HG03039 (cell line): Measurements from ENCODE around the gene PCDHGC3.

Source experiments
- ATAC-seq: cut with Tn5 transposase; IDR thresholded peaks from one replicate; pipeline ENCODE4 v1.9.1; 2021; ENCODE audit warnings: mild to moderate bottlenecking, moderate library complexity; ENCODE audit not compliant: unreplicated experiment

Gene PCDHGC3

DNA sequence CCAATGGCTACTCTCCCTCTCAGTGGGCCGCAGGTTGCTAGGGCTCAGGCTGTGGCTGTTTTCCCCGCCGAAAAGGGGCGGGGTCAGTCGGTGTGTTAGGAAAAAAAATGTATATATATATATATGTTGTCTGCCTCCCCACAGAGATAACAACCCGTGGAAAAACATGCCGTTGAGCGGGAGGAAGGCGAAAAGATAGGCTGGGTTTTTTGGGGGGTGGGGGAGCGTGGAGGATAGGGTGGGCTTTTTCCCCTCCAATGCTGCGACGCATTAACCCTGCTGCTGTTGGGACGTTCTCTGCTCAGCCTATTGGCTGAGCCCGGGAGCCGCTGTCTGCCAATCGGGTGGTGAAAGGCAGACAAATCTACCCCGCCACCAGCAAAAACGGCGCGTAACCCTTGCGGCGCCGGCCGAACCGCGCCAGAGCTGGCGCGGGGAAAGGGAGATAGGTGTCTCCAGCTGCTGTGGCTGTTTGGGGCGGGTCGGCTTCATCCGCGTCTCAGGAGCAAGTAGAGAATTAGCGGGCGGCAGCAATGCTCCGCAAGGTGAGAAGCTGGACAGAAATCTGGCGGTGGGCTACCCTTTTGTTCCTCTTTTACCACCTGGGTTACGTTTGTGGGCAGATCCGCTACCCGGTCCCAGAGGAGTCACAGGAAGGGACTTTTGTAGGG is 9.0 kb downstream of the PCDHGC3 start, which contains the start of gene PCDHGC4:
TSS of gene PCDHGC4 (plus strand) at position 390 of the 671 bp plus-strand sequence. CDS start at position 534, 144 bp downstream.
- no peak for ATAC-seq

DNA sequence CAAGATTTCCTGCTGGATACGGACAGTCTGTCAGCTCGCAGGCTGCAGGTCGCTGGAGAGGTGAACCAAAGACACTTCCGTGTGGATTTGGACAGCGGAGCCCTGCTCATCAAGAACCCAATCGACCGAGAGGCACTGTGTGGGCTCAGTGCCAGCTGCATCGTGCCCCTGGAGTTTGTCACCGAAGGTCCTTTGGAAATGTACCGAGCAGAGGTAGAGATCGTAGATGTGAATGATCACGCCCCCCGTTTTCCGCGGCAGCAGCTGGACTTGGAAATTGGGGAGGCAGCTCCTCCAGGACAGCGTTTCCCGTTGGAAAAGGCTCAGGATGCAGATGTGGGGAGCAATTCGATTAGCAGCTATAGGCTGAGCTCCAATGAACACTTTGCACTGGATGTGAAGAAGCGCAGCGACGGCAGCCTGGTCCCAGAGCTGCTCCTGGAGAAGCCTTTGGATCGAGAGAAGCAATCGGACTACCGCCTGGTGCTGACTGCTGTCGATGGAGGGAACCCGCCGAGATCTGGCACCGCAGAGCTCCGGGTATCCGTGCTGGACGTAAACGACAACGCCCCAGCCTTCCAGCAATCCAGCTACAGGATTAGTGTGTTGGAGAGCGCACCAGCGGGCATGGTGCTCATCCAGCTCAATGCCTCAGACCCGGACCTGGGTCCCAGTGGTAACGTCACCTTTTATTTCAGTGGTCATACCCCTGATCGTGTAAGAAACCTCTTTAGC is 9.7 kb downstream of the PCDHGC3 start:
- ATAC-seq: no peak

DNA sequence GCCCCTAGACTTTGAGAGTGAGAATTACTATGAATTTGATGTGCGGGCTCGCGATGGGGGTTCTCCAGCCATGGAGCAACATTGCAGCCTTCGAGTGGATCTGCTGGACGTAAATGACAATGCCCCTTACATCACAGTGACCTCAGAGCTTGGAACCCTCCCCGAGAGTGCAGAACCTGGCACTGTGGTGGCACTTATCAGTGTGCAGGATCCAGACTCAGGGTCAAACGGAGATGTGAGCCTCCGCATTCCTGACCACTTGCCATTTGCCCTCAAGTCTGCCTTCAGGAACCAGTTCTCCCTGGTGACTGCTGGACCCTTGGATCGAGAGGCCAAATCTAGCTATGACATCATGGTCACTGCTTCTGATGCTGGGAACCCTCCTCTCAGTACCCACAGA is 10.3 kb downstream of the PCDHGC3 start:
- ATAC-seq: no peak

DNA sequence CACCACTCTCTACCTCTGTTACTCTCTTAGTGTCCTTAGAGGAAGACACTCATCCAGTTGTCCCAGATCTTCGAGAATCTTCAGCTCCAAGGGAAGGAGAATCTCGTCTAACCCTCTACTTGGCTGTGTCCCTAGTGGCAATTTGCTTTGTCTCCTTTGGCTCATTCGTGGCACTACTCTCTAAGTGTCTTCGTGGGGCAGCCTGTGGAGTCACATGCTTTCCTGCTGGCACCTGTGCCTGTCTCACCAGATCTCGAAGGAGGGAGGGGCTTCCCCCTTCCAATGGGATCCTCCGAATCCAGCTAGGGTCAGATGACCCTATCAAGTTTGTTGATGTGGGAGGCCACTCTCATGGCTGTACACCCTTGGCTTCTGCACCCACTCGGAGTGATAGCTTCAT is 11.4 kb downstream of the PCDHGC3 start:
- no peak for ATAC-seq

DNA sequence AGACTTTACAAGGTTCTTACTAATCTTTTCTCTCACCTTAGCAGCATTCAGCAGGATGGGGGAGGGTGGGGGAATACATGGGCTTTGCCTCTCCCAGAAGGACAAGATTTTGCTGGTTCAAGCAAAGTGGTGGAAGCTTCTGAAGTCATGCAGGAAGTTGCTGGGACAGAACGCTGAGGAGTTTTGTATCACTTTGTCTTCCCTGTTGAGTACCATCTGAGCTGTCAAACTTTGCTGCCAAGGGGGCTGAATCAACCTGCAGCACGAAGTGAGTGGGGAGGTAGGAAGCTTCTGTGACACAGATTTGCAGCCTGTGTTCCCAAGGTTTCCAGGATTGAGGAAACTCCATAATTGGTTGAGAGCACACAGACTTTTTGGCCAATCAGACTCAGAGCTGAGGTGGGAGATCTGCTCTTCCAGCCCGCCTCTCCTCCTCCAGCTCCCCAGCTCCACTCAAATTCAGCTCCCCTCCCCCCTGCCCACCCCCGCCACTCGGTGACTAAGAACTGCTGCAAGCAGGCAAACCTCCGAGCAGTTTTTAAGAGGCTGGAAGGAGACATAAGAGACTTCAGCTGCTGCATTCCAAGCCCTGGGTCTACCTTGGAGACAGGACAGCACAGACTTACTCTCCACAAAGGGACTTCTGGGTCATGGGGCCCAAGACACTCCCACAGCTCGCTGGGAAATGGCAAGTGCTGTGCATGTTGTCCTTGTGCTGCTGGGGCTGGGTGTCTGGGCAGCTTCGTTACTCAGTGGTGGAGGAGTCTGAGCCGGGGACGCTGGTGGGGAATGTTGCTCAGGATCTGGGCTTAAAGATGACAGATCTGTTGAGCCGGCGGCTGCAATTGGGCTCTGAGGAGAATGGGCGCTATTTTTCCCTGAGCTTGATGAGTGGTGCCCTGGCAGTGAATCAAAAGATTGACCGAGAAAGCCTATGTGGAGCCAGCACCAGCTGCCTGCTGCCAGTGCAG is 13.1 kb downstream of the PCDHGC3 start, which contains the start of gene PCDHGC5:
TSS of gene PCDHGC5 (plus strand) at position 491 of the 971 bp plus-strand sequence. CDS start at position 651, 160 bp downstream.
- ATAC-seq: no peak

GRCh38 chr5:141489841-141490240 is 14.1 kb downstream of the PCDHGC3 start:
- no peak for ATAC-seq

- no peak for ATAC-seq
These were observed 14.5 kb downstream of the PCDHGC3 start for GRCh38 chr5:141490271-141490670.

GRCh38 chr5:141490771-141491170 is 15.0 kb downstream of the PCDHGC3 start:
- no peak for ATAC-seq

DNA sequence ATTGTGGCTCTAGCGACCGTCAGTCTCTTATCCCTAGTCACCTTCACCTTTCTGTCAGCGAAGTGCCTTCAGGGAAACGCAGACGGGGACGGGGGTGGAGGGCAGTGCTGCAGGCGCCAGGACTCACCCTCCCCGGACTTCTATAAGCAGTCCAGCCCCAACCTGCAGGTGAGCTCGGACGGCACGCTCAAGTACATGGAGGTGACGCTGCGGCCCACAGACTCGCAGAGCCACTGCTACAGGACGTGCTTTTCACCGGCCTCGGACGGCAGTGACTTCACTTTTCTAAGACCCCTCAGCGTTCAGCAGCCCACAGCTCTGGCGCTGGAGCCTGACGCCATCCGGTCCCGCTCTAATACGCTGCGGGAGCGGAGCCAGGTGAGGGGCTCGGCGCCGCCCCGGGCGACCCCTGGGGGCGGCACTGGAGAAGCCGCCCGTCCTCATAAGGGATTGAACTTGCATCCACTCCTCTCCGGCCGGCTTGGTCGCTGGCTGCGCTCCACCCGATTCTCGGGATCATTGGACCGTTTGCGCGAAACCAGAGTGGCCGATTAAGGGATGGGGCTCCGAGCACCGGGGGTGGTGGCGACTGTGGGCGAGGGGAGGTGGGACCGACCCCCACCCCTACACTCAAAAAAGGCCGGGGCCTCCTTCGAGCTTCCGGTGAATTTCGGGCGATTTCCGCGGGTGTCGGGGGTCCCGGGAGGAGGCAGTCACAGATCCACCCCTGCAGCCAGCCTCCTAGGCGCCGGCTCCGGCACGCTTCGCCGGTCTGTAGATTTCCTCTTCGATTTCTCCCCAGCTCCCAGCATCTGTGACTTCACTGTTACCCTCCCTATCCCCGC is 15.8 kb downstream of the PCDHGC3 start:
- no peak for ATAC-seq

- peak; percentile 55 for ATAC-seq
These were observed 16.6 kb downstream of the PCDHGC3 start for GRCh38 chr5:141492168-141492885.

DNA sequence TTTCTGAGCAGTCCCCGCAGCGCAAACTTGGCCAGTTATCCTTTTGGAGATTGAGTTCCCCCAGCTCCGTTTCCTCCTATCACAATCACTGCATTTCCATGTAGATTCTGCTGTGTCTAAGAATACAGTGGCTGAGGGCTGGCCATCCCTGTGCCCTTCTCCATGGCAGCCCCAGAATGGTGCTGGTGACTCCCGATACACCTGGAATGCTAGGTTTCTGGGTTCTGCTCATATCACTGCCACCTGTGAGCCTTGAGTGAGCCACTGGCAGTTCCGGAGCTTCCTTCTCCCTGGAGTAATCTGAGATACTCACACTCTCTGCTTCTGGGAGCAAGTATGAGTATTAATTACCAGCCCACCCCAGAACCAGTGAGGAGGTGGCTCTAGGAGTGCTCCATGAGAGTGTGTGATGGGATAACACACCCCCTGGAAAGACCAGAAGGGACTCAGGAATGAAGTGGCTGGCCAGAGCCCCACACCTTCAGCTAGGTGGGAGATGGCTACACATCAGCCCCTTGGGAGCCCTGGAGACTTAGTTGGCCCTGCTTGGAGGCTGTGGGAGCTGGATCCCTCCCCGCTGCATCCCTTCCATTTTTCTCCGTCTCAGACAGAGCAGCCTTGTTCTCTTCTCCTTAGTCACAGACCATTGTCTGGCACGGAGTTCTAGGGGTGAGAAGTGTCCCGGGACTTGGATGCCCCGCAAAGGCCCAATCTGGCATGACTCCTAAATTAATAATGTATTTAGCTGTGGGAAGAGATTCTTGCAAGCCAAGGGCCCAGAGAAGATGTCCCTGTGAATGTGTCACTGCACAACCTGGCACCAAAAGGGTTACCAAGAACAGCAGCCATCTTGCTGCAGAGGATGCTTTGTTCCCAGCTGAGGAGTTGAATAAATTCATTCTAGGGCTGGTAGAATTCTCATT is 18.0 kb downstream of the PCDHGC3 start:
- no peak for ATAC-seq

DNA sequence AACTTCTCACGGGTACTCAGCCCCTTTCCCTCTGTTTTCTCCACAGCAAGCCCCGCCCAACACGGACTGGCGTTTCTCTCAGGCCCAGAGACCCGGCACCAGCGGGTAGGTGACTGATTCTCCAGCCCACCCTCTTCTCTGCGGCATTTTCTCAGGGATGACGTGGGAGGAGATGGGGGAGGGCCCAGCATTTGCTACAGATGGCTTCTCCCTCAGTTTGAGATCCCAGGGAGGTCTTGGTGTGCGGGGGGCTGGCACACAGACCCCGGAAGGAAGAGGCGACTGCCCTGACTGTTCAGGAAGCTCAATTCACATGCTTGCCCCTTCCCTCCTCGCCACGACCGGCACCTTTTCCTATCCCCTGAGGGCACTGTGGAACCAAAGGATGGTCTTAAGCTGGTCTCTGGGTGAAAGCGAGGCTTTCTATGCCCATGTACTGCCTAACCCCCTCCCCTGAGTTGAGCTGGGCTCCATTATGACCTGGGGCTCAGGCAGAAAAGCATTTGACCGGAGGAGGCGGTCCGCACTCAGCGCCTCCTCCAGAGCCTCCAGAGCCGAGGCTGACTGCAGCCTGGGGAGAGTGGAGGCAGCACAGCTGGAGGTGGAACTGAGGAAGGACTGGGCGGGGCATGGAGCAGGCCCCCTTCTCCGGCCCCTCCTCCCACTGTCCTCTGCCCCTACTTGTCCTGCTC is 19.1 kb downstream of the PCDHGC3 start:
- no peak for ATAC-seq

DNA sequence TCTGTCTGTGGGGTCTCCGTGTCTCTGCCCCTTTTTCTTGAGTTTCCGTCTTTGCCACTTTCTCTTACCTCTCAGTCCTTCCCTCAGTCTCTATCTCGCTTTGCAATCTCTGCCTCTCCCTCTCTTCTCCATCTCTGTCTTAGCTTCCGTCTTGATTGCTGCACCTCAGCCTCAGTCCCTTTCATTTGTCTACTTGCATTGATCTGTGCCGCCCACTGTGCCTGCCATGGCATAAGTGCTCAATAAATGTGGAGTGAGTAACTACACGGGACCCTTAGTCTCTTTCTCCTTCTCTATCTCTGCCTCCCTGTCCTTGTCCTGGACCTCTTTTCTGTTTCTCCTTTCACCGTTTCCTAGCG is 19.7 kb downstream of the PCDHGC3 start:
- ATAC-seq: no peak

DNA sequence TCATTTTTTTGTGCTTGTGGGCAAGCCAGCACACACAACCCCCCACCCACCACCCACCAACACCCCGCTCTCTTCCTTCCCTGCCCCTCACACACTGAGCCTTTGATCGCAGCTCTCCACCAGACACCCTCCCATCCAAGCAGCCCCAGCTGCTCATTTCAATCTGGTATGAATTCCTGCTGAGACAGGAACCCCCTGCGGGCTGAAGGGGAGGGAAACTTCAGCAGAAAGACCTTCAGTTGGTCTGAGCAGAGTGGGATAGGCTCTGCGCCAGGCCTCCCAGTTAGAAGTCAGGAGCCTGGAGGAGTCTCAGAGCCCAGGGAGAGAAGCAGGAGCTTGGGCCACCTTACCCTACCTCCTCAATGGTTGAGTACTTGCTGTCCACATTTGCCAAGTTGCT is 20.3 kb downstream of the PCDHGC3 start:
- ATAC-seq: no peak

- no peak for ATAC-seq
These were observed 26.0 kb downstream of the PCDHGC3 start for GRCh38 chr5:141501761-141502160.

- no peak for ATAC-seq
These were observed 27.9 kb downstream of the PCDHGC3 start for GRCh38 chr5:141503681-141504080.

- no peak for ATAC-seq
These were observed 28.4 kb downstream of the PCDHGC3 start for GRCh38 chr5:141504216-141504615.
